Measurements from ENCODE around the gene NTRK1. TPM values are rescaled to one million over a fixed set of nuclear protein-coding genes. Genes with fewer than 3 reads are reported as not detected.

The NTRK1 gene
- polyA plus RNA-seq (2013, experiment 1 of 2; ENCODE audit: insufficient read length): not detected
- polyA plus RNA-seq (2013, experiment 2 of 2; ENCODE audit: insufficient read length): not detected

- DNase-seq: no peak
Observed at GRCh38 chr1:156860628-156861423, at the start of gene NTRK1. NTRK1 (plus strand) TSS chr1:156860865; CDS start chr1:156860935, 70 bp downstream.

GRCh38 chr1:156811168-156811567, 49.5 kb upstream of the NTRK1 start:
- DNase-seq: no peak

- no peak for DNase-seq
Observed at GRCh38 chr1:156812293-156812990, 48.2 kb upstream of the NTRK1 start.

- DNase-seq: no peak
Observed at GRCh38 chr1:156813298-156813697, 47.4 kb upstream of the NTRK1 start.

- DNase-seq: peak; percentile 53
Observed at GRCh38 chr1:156813750-156814570, 46.7 kb upstream of the NTRK1 start.

GRCh38 chr1:156814571-156815260, 45.9 kb upstream of the NTRK1 start:
- DNase-seq: no peak

- DNase-seq: peak; percentile 47
Observed at GRCh38 chr1:156815307-156815826, 45.3 kb upstream of the NTRK1 start.

GRCh38 chr1:156815961-156816422, 44.7 kb upstream of the NTRK1 start:
- DNase-seq: no peak

- peak; percentile 24 for DNase-seq
Observed at GRCh38 chr1:156816561-156817328, 43.9 kb upstream of the NTRK1 start, which contains the start of gene SH2D2A. SH2D2A (minus strand) TSS chr1:156816848; CDS start chr1:156816708, 140 bp downstream.

- DNase-seq: peak; percentile 47
Observed at GRCh38 chr1:156821801-156822200, 38.9 kb upstream of the NTRK1 start.

GRCh38 chr1:156822680-156823079, 38.0 kb upstream of the NTRK1 start:
- DNase-seq: no peak

GRCh38 chr1:156823210-156823790, 37.4 kb upstream of the NTRK1 start:
- no peak for DNase-seq

- DNase-seq: no peak
Observed at GRCh38 chr1:156826630-156827029, 34.0 kb upstream of the NTRK1 start.

GRCh38 chr1:156828400-156829124, 32.1 kb upstream of the NTRK1 start:
- peak; percentile 34 for DNase-seq

- no peak for DNase-seq
Observed at GRCh38 chr1:156832434-156832833, 28.2 kb upstream of the NTRK1 start.

- no peak for DNase-seq
Observed at GRCh38 chr1:156833603-156834002, 27.1 kb upstream of the NTRK1 start.

GRCh38 chr1:156834322-156834721, 26.3 kb upstream of the NTRK1 start:
- DNase-seq: no peak

GRCh38 chr1:156836041-156836654, 24.5 kb upstream of the NTRK1 start:
- DNase-seq: no peak

GRCh38 chr1:156836892-156837291, 23.8 kb upstream of the NTRK1 start:
- no peak for DNase-seq
